HG03066 (cell line): ENCODE data around the gene PLEKHG3.

Source experiments
- ATAC-seq: cut with Tn5 transposase; IDR thresholded peaks from one replicate; pipeline ENCODE4 v1.9.1; 2021; ENCODE audit warnings: low read depth; ENCODE audit not compliant: unreplicated experiment

PLEKHG3 gene

GRCh38 chr14:64706119-64706592 is 1.9 kb downstream of the PLEKHG3 start:
- ATAC-seq = no peak

- no peak for ATAC-seq
Observed at GRCh38 chr14:64706593-64707193, 2.5 kb downstream of the PLEKHG3 start.

- ATAC-seq = no peak
Observed at GRCh38 chr14:64707661-64708060, 3.4 kb downstream of the PLEKHG3 start.

DNA sequence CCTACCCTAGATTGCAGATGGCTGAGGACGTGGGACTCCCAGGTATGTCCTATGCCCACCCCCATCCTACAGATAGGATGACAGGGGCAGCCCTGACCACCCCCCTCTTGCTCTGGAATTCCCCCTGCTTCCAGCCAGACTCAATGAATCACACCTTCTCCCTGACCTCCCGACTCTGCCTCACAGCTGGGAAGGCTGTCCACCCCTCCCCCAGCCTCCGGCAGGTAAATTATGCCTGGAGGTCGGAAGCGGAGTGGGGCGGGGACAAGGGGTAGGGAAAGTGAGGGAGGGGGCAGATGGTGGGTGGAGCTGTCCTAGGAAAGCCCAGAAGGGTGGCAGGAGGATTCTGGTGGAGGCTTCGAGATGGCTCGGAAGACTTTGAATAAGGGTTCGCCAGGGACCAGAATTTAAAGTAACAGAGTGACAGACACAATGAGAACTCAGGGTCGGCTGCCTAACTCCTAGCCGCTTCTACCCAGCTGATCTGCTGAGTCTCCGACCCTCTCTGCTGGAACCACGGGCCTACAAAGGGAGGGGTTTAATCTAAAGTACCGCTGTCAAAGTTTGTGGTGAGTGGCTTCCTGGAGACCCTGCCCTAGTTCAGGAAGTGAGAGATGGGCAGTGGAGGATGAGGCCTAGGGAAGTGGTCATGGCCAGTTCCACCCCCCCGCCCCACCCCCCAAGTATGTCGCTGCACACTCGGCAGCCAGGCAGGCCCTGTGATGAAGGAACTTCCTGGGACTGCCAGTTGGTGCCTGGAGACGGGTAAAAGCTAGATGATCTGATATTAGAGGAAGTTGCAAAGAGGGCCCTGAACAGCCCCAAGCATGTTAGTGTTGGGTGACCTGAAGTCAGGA is 4.2 kb downstream of the PLEKHG3 start:
- no peak for ATAC-seq

DNA sequence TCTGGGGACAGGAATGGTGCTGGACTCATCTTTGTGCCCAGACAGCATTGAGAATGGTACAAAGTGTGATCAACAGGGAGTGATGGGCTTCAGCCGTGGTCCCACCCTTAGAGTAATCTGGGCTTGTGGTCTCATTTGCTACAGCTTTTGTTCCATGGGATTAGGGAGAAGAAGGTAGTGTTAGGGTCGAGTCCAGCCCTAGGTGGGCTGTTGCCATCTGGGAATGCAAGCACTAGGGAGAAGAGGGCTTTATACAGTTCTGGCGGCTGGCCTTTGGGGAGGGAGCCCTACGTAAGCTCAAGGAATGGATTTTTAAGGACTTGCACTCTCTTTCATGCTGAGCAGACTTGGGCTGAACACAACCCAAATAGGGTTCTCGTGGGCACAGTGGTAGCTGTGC is 4.9 kb downstream of the PLEKHG3 start:
- ATAC-seq = no peak

- no peak for ATAC-seq
Observed at GRCh38 chr14:64711039-64711438, 6.8 kb downstream of the PLEKHG3 start.

DNA sequence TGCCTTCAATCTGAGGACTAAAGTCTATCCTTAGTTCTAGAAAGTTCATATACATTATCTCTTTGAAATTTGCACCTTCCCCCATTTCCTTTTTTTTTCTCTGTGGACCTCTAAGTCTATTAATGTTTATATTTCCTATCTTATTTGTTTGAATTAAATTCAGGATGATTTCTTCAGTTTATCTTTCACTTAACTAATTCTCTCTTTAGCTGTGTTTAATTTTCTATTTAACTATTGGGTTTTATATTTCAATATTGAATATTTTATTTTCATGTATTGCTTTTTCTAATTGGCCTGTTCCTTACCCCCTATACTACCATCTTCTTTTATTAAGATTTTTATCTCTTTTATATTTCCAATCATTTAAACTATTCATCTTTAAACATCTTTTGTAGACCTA is 9.5 kb downstream of the PLEKHG3 start:
- ATAC-seq = no peak

- ATAC-seq = no peak
Observed at GRCh38 chr14:64714432-64715025, 10.3 kb downstream of the PLEKHG3 start.

GRCh38 chr14:64715146-64715627 is 11.0 kb downstream of the PLEKHG3 start:
- ATAC-seq = no peak

DNA sequence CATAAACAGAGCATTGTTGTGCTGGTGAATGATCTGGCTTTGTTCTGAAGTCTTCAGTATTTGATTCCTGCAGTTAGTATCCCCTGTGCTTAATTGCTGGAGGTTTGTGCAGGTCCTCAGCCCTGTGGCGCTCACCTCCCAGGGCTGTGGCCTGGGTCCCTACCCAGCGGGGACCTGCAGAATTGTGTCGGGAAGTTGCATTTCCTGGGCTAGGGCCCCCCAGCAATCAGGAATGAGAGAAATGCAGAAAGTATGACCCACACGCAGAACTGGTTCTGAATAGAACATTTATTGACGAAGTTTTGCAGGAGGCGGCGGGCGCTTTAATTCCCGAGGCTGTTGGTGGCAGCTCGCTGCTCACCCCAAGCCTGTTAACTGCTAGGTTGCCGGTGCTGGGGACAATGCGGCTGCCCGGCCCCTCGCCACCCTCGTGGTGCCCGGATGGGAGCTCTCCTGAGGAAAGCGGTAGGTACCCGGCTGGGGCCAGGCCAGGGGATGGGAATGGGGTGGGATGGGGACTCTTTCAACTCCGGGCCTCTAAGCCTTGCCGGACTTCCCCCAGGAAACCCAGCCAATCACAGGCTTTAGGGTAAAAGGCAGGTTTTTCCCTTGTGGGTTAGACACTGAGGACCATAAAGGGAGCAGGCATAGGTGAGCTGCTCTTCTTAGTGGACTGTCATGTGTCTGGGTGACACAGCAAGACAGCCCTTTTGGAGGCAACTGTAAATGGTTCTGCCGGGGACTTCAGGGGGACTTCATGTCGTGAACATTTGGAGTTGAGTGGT is 11.6 kb downstream of the PLEKHG3 start:
- no peak for ATAC-seq

- no peak for ATAC-seq
Observed at GRCh38 chr14:64717870-64718269, 13.6 kb downstream of the PLEKHG3 start.

DNA sequence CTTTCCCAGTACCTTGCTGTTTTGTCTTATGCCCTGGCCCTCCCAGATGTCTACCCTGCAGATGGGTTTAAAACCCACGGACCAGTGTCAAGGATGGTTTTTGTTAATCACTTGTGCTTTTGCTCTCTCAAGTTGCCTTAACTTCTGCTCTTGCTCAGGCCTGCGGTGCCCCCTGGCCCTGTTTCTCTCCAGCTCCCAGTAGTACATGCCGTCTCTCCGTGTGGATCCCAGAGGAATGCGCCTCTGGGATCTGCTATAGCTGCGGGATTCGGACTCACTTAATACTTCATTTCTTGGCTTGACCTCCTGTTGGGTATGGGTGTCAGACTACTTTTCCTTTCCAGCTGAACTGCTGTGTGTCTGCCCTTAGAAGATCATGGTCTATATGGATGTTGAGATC is 14.5 kb downstream of the PLEKHG3 start:
- ATAC-seq = no peak

- ATAC-seq = no peak
Observed at GRCh38 chr14:64719601-64720000, 15.4 kb downstream of the PLEKHG3 start.

DNA sequence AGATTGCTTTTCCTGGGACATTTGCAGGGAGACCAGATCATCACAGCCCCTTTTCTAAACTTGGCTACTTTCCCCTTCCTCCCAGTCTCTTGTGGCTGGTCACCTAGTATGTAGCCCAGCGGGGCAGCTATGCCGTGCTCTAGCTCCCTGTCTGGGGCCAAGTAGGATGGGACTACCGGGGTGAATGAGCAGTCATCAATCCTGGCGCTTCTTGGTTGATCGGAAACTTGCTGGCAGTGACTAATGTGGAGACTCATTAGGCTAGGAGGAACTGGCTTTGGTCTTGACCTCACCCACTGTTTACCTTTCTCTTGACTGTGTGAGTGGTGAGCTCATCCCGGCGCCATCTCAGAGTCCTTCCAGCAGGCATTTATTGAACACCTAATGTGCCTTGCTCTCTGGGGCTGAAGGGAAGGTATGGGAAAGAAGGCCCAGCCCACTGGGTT is 15.9 kb downstream of the PLEKHG3 start:
- ATAC-seq = no peak

GRCh38 chr14:64721391-64721791 is 17.2 kb downstream of the PLEKHG3 start:
- ATAC-seq = no peak

DNA sequence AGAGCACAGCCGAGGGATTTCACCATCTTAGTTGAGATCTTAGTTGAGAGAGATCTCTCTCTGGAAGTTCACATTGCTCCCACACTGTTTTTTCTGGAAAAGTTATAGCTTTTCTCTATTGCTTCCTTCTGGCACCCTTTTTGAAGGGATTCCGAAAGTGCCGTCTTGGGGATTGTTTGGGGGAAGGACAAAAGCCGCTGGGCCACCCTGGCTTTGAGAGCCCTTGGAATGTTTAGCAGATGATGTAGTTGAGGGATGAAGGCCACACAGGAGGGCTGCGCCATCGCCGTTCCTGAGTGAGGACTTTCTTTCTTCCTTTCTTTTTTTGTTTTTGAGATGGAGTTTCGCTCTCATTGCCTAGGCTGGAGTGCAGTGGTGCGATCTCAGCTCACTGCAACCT is 17.7 kb downstream of the PLEKHG3 start:
- no peak for ATAC-seq

DNA sequence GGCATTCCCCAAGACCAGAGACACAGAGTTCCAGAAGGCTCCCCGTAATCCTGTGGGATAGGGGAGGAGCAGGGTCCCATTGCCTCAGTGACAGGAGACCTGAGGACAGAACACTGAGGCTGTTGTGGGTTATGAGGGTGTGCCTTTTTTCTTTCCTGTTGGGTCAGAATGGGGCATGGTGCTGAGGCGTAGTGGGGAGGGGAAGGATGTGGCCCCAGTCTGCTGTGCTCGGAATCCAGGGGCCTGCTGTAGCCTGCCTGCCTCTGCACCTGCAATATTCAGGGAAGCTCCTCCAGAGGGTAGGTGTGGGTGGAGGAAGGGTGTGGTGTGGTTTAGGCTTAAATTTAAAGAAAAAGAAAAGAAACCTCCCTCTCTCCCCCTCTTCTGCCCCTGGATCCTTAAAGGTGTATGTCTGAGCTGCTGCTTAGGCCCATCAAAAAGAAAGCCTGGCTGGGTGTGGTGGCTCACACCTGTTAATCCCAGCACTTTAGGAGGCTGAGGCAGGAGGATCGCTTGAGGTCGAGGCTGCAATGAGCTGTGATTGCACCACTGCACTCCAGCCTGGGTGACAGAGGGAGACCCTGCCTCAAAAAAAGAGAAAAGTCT is 18.7 kb downstream of the PLEKHG3 start:
- ATAC-seq = no peak

- no peak for ATAC-seq
Observed at GRCh38 chr14:64723691-64724577, 19.7 kb downstream of the PLEKHG3 start.

GRCh38 chr14:64724578-64724930 is 20.3 kb downstream of the PLEKHG3 start:
- no peak for ATAC-seq
